HG02970 (cell line): Measurements from ENCODE around the gene KCNT2.

Source experiments
- ATAC-seq: cut with Tn5 transposase; IDR thresholded peaks from one replicate; pipeline ENCODE4 v1.9.1; 2021; ENCODE audit warnings: mild to moderate bottlenecking, moderate library complexity, moderate number of reproducible peaks; ENCODE audit not compliant: unreplicated experiment, low FRiP score

The KCNT2 gene

GRCh38 chr1:196366817-196367495, 241.3 kb downstream of the KCNT2 start:
- ATAC-seq = no peak

GRCh38 chr1:196361112-196361714, 247.0 kb downstream of the KCNT2 start:
- ATAC-seq = no peak

- ATAC-seq = no peak
Observed at GRCh38 chr1:196357913-196358312, 250.3 kb downstream of the KCNT2 start.

- no peak for ATAC-seq
Observed at GRCh38 chr1:196355206-196355786, 252.9 kb downstream of the KCNT2 start.

DNA sequence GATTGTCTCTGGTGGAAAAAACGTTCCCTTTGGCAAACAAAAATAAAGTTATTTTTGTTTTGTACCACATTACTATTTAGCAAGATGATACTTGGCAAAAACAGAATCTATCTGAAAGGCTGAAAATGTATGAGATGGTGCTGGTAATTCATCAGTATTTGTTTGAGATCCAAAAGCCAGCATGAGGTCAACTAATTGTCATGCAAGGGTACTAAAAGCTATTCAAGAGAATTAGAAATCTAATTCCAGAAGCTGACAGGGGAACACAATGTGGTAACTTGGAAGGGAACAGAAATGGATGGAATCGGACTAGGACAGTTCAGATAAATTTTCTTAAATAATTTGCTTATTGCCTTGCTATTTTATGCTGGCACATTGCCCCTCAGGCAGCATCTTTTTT, 263.8 kb downstream of the KCNT2 start:
- no peak for ATAC-seq

DNA sequence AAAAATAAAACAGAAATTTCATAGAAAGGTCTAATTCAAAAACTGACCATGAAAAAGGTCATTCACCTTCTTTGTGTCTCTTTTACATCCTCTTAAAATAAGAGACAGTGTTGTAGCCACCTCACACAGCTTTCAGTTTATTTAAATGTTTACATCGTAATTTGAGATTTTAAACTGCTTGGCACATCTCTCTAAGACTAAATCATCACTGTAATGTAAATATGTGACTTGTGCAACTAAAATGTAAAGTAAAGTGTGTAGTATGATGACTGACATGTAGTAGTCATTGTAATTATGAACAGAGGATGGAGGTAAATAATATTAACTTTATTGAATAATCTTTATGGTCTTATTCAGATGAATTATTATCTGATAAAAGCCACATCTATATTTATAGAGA, 283.9 kb downstream of the KCNT2 start:
- no peak for ATAC-seq

DNA sequence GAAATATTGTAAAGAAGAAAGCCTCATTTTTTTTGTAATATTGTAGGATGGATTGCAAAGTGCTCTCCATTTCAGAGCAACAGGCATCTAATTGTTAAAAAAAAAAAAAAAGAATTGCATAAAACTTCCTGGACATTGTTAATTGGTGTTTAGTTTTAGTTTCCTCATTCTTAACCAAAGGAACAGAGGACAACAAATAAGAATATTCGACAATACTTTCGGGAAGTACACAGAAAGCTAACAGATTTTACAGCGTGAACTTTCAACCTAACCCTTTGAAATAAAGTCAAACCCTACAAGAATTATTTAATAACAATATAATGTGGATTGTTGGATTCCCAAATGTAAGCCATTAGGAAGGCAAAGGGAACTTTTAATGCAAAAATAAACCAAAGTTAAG, 284.4 kb downstream of the KCNT2 start:
- ATAC-seq = no peak

- no peak for ATAC-seq
Observed at GRCh38 chr1:196319301-196319700, 288.9 kb downstream of the KCNT2 start.

- ATAC-seq = no peak
Observed at GRCh38 chr1:196317535-196318522, 290.4 kb downstream of the KCNT2 start.

DNA sequence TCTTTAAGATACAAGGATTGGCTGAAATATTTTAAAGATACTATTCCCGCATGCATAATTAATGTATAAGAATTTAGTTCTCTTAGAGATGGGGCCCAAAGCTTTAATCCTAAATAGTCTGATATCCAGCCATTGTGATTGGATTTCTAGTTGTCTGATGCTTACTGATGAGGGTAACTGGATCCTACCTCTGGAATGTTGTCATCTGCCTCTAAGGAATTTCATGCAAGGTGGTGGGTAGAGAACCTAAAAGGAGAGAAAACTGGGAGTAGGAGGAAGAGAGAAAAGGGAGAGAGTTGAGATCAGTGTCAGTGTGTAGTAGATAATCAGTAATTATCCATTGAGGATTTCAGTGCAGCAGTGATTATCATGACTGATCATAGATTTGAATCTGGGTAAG, 295.5 kb downstream of the KCNT2 start:
- no peak for ATAC-seq

DNA sequence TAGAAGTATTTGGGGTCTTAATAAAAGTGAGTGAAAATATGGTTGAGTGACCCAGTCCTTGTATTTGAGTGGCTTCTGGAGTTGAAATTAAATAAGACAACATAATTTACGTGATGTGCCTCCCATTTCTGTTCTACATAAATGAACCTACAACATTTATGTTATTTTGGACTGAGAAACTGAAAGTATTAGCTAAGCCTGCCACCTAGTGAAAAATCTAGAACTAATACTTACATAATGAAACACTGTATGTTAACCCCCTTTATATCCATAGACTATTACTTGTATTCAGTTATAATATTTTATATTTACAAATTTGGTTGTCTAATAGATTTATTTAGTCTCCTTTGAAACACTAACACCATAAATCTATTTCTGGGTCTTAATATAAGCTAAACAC, 298.9 kb downstream of the KCNT2 start:
- ATAC-seq = no peak

- no peak for ATAC-seq
Observed at GRCh38 chr1:196308176-196308575, 300.1 kb downstream of the KCNT2 start.

DNA sequence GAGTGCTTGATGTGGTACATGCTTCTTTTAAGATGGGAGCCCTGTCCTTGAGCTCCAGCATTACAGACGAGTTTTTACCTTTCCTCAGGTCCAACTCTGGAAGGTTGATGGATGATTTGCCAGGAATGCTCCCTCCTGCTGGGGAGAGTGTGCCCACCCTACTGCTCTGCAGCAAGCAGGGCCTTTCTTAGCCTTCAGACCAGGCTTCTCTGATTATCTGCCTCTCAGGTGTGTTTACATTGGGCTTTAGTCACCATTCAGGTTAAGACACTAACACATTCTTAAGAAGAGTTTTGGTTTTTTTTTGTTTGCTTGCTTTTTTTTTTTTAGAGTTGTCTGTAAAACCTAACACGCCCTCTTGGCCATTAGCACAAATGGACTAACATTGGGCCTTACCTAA, 301.8 kb downstream of the KCNT2 start:
- ATAC-seq = no peak

DNA sequence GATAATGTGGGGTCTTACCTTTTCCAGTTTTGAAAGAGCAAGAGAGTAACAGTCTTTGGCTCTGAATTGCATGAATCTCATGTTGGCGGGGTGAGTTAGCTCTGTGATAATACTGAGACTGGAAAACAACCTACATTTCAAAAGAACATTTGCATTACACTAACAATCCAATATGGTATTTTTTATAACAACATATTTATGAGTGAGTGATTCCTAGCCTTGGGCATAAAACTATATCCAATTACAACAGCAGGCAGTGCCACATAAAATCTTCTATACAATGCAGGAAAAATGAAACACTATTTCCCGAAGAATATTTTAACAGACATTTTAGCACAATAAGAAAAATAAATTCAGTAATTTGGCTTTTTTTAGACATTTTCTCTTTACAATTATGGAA, 303.0 kb downstream of the KCNT2 start:
- ATAC-seq = no peak

GRCh38 chr1:196302981-196303380, 305.3 kb downstream of the KCNT2 start:
- no peak for ATAC-seq

DNA sequence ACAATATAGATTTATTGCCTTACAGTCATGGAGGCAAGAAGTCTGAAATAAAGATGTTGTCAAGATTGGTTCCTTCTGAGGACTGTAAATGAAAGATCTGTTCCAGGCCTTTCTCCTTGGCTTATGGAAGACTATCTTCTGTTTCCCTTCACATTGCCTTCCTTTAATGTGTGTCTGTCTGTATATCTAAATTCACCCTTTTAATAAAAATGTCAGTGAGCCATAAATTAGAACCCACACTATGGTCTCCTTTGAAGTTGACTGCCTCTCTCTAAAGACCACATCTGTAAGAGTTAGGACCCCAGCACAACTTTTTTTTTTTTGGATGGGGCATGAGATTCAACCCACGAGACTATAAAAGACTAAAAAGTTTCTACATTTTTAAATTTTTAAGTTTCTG, 305.8 kb downstream of the KCNT2 start:
- no peak for ATAC-seq

GRCh38 chr1:196295766-196296165, 312.5 kb downstream of the KCNT2 start:
- ATAC-seq = no peak

- ATAC-seq = no peak
Observed at GRCh38 chr1:196278816-196279215, 329.4 kb downstream of the KCNT2 start.

DNA sequence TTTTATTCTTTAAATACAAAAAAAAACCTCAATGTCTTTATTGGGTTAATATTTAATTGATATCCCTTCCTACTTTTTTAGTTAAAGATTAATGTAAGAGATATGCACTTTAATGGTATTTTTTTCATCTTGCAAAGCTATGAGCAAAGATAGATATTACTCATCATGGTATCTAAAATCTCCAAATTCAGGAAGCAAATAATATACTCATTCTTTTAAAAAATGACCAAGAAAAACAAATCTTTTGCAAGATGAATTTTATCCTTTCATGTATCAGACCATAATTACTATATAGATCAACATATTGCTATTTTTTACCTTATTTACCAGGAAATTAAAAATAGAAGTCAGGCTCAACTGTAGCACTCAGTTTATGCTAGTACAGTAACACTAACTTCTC, 330.4 kb downstream of the KCNT2 start:
- no peak for ATAC-seq

- ATAC-seq = no peak
Observed at GRCh38 chr1:196271212-196271947, 336.9 kb downstream of the KCNT2 start.
